Heart left ventricle (tissue), 16 donors: Measurements from ENCODE around the gene DNAJC5. TPM values are rescaled to one million over a fixed set of nuclear protein-coding genes. Genes with fewer than 3 reads are reported as not detected.
A peak's percentile ranks its signal among the peaks of the same experiment; 100 is the strongest.

Experiments used
- ATAC-seq, 4 donors: fragments of 200-7000 bp; cut with Tn5 transposase; one replicate each; pipeline ENCODE4 v1.9.1; 2020 to 2022; ENCODE audit warnings: moderate library complexity in 4 of 4, mild to moderate bottlenecking in 3 of 4, moderate number of reproducible peaks in 1 of 4
- DNase-seq, 5 donors: peaks; one replicate each; pipeline ENCODE4 v3.0.0-alpha.2; 2020
- H3K27ac ChIP-seq, 12 donors: fragments of 200-600 bp; sonication (generic) in 4 of 12; one replicate each; pipeline versions ENCODE4 v1.5.0 to v1.8.0; 2016 to 2022; ENCODE audit warnings: mild to moderate bottlenecking in 2 of 12
- H3K27me3 ChIP-seq, 9 donors: fragments of 200-600 bp; sonication (generic) in 2 of 9; one replicate each; pipeline versions ENCODE4 v1.5.1 to v1.8.0; 2016 to 2022; ENCODE audit warnings: mild to moderate bottlenecking in 3 of 9
- H3K36me3 ChIP-seq, 9 donors: fragments of 200-600 bp; sonication (generic) in 2 of 9; one replicate each; pipeline versions ENCODE4 v1.5.0 to v1.8.0; 2018 to 2022; ENCODE audit warnings: mild to moderate bottlenecking in 2 of 9
- H3K4me1 ChIP-seq, 12 donors: fragments of 200-600 bp; sonication (generic) in 4 of 12; one replicate each; pipeline versions ENCODE4 v1.5.0 to v1.8.0; 2016 to 2022; ENCODE audit warnings: mild to moderate bottlenecking in 3 of 12
- H3K4me3 ChIP-seq, 12 donors: fragments of 200-600 bp; sonication (generic) in 4 of 12; one replicate each; pipeline versions ENCODE4 v1.5.0 to v1.8.0; 2017 to 2022; ENCODE audit warnings: mild to moderate bottlenecking in 9 of 12, moderate library complexity in 4 of 12
- H3K9me3 ChIP-seq, 12 donors: fragments of 200-600 bp; sonication (generic) in 4 of 12; one replicate each; pipeline versions ENCODE4 v1.5.0 to v1.8.0; 2016 to 2022; ENCODE audit warnings: mild to moderate bottlenecking in 1 of 12
- CTCF ChIP-seq, 12 donors: fragments of 200-600 bp; sonication (generic) in 4 of 12; IDR thresholded peaks; one replicate each; pipeline versions ENCODE4 v1.5.0 to v1.8.0; 2018 to 2022; ENCODE audit warnings: antibody characterized with exemption in 12 of 12, mild to moderate bottlenecking in 5 of 12
- POLR2A ChIP-seq, 2 donors: fragments of 450-650 bp; IDR thresholded peaks; one replicate each; pipeline ENCODE4 v1.6.1; 2017; ENCODE audit warnings: antibody characterized with exemption in 2 of 2, mild to moderate bottlenecking in 2 of 2, moderate library complexity in 2 of 2
- WGBS, 4 donors: extraction: QIAGEN DNeasy Blood & Tissue Kit in 2 of 4; methylation state at CpG; one replicate each; pipeline versions ENCODE4 v1.1.5 to v1.1.7; 2013 to 2018; 5-methylcytosine and 5-hydroxymethylcytosine counted together
- intact Hi-C, 10 donors: fragments of 100-400 bp; cut with DNase I; formaldehyde crosslinking; loops; one replicate each; pipeline versions ENCODE4 v1.11.1 to v1.14.2; 2022
- polyA plus RNA-seq, 2 donors: library from polyadenylated mRNA; stranded (reverse); fragments of 200-250 nt; gene quantifications; one replicate each; pipeline ENCODE4 v1.2.3, GENCODE V29; 2013
- total RNA-seq, 9 donors: library from RNA; depleted of rRNA in 2 of 9; stranded (reverse); fragments of >200 nt in 2 of 9; fragmentation: NEBNext Ultra II Directional in 3 of 9; extraction: Animal tissue kit (Norgen Biotek cat#: 25700) in 3 of 9; gene quantifications; one replicate each; pipeline versions ENCODE4 v1.1.0 to v1.2.4, GENCODE V29; 2016 to 2023
- donor health status: ischemic (EF 13 %, LVEDD 7.1; RV severe dilation, severe dysfunction).
- donor health status: healthy with polysubstance abuse.
- donor health status: DM: no; HTN: yes; CAD: no.
- donor health status: DM: no; HTN: no; CAD: no.
- donor health status: ischemic (EF 25% LVEDD 6.9; RV normal size, moderate dysfunction).
- donor health status: ischemic (EF 25% LVEDD 5.7; RV mildly dilated, moderate dysfunction).
- donor health status: healthy.
- donor health status: DM: yes; HTN: yes; CAD: no.
- donor health status: ischemic (EF 35%, LVEDD 5.7; RV mildly dilated, moderate dysfunction).
- donor health status: nonischemic (EF 11% LVEDD 7.7; RV severe dilation, severe dysfunction).
- donor health status: DM: yes; HTN: yes; CAD: no.
- donor health status: PGD.
- donor health status: ischemic (EF 29% LVEDD 5.4; RV normal size, mild dysfunction).
- donor health status: nonischemic (EF 23%, LVEDD 6.1; RV moderate dilation, normal function).

The DNAJC5 gene
- total and polyA plus RNA-seq, 11 donors = 21.1 to 57.1 (median 46.1) TPM

- 83 to 87% (median 86%) methylated on average over 28 to 29 of the region's 29 CpGs for WGBS, 4 donors
- intact Hi-C loops = loop anchor here in 1 of 10 donors (10.0 kb wide), 1 partner anchor 173 kb away; the partner anchor contains the start of gene TCEA2
- no peak for TF ChIP-seq CTCF (IDR thresholded peaks at IDR 0.05)
- TF ChIP-seq POLR2A (IDR thresholded peaks at IDR 0.05) = no peak
- ATAC-seq = no peak
- no peaks in the 10 kb centered on the region for H3K9me3 ChIP-seq
- peaks cover 0 to 55% (median 40%) of the 10 kb centered on the region in 9 donors for H3K36me3 ChIP-seq
- H3K27me3 ChIP-seq = no peaks in the 10 kb centered on the region
- H3K27ac ChIP-seq = no peak overlapping the region
- H3K4me3 ChIP-seq = no peak overlapping the region
- H3K4me1 ChIP-seq = peaks cover 2 to 25% (median 12%) of the 10 kb centered on the region in 12 donors
- no peak for DNase-seq
Observed at GRCh38 chr20:63891061-63892002, 3.6 kb upstream of the DNAJC5 start.

GRCh38 chr20:63892402-63892801 lies 2.5 kb upstream of the DNAJC5 start:
- peaks cover 5 to 36% (median 22%) of the 10 kb centered on the region in 12 donors for H3K4me1 ChIP-seq
- peaks cover 0 to 46% (median 32%) of the 10 kb centered on the region in 9 donors for H3K36me3 ChIP-seq
- TF ChIP-seq POLR2A (IDR thresholded peaks at IDR 0.05) (no peak), CTCF (IDR thresholded peaks at IDR 0.05) (no peak)
- DNase-seq (no peak), ATAC-seq (no peak)
- H3K9me3 ChIP-seq = no peaks in the 10 kb centered on the region
- no peak overlapping the region for H3K4me3 ChIP-seq
- H3K27me3 ChIP-seq = no peaks in the 10 kb centered on the region
- intact Hi-C loops = loop anchor here in 1 of 10 donors (10.0 kb wide), 1 partner anchor 172 kb away; the partner anchor contains the start of gene TCEA2
- WGBS, 4 donors = 86 to 93% (median 89%) methylated on average over 7 of the region's 7 CpGs
- no peak overlapping the region for H3K27ac ChIP-seq

- WGBS, 4 donors = 31 to 43% (median 34%) methylated on average over 6 of the region's 6 CpGs
- no peak for ATAC-seq
- Histone ChIP-seq H3K4me1 (peaks cover 5 to 45% (median 31%) of the 10 kb centered on the region in 12 donors), H3K4me3 (peak overlapping the region in 11 of 12 donors; percentile 32 to 80 (median 68)), H3K27me3 (no peaks in the 10 kb centered on the region), H3K27ac (peak overlapping the region in 11 of 12 donors; percentile 65 to 88 (median 80)), H3K36me3 (peaks cover 0 to 43% (median 21%) of the 10 kb centered on the region in 9 donors), H3K9me3 (no peaks in the 10 kb centered on the region)
- no peak for TF ChIP-seq POLR2A (IDR thresholded peaks at IDR 0.05)
- TF ChIP-seq CTCF (IDR thresholded peaks at IDR 0.05) = no peak
- DNase-seq = no peak
- intact Hi-C loops = loop anchor here in 2 of 10 donors (2.0 to 10.0 kb wide), 2 partner anchors 29 to 171 kb away; partner anchors contain the start of genes TCEA2 (in 1 of the 2) and TPD52L2 (in 1 of the 2)
Observed at GRCh38 chr20:63893999-63894357, 948 bp upstream of the DNAJC5 start.
